GM12873 (cell line): Measurements from ENCODE around the gene PAM.

Source experiments
- TF ChIP-seq, protein P1 (sequence below): IDR thresholded peaks from 2 replicates; pipeline ENCODE4 v1.5.1; 2012; ENCODE audit warnings: low read depth, mild to moderate bottlenecking, moderate library complexity, low read length, control low read depth; ENCODE audit not compliant: insufficient read depth; ENCODE audit errors: missing control alignments

Gene PAM

DNA sequence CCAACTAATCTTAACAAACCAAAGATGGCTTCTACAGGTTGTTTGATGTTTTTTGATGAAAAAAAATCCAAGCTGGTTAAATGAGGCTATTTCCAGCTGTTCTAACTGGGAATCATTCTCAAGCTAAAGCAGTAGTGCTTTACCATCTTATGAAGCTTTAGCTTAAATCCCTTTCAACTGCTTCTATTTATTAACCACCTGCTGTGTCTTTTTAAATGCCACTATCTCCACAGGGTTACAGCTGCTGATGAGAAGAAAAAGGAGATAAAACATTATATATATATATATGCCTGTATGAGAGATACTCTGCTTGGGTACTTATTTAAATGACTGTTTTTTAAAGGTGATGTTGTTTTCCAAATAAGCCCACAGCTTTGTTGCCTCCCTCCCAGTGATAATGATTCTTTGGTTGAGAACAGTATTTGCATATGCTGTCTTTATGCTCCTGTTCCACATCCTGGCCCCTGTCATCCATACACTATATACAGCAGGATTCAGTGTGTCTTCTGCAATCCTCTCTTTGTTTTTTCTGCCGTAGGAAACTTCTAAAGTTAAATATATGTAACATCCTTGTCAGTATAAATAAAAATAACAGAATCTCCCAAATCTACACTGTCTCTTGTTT lies 164.0 kb downstream of the PAM start:
- TF ChIP-seq, protein P1, sequence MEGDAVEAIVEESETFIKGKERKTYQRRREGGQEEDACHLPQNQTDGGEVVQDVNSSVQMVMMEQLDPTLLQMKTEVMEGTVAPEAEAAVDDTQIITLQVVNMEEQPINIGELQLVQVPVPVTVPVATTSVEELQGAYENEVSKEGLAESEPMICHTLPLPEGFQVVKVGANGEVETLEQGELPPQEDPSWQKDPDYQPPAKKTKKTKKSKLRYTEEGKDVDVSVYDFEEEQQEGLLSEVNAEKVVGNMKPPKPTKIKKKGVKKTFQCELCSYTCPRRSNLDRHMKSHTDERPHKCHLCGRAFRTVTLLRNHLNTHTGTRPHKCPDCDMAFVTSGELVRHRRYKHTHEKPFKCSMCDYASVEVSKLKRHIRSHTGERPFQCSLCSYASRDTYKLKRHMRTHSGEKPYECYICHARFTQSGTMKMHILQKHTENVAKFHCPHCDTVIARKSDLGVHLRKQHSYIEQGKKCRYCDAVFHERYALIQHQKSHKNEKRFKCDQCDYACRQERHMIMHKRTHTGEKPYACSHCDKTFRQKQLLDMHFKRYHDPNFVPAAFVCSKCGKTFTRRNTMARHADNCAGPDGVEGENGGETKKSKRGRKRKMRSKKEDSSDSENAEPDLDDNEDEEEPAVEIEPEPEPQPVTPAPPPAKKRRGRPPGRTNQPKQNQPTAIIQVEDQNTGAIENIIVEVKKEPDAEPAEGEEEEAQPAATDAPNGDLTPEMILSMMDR: no peak

DNA sequence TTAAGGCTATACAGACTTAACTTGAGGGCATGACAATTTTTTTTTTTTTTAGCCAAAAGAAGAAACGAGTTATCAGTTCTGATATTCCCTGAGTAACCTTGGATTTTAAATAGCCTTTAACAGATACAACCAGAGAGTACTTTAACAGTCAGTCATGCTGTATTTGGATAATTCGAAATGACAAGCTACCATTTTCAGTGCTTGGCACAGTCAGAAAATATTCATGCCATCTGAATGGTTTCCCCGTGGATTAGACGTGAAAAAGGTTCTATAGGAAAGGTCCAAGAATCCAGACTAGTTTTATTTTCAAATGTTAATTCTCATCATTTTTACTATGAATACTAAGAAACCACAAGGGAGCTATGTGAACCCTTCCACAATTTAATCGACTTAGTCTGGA lies 165.7 kb downstream of the PAM start:
- TF ChIP-seq, protein P1: no peak

DNA sequence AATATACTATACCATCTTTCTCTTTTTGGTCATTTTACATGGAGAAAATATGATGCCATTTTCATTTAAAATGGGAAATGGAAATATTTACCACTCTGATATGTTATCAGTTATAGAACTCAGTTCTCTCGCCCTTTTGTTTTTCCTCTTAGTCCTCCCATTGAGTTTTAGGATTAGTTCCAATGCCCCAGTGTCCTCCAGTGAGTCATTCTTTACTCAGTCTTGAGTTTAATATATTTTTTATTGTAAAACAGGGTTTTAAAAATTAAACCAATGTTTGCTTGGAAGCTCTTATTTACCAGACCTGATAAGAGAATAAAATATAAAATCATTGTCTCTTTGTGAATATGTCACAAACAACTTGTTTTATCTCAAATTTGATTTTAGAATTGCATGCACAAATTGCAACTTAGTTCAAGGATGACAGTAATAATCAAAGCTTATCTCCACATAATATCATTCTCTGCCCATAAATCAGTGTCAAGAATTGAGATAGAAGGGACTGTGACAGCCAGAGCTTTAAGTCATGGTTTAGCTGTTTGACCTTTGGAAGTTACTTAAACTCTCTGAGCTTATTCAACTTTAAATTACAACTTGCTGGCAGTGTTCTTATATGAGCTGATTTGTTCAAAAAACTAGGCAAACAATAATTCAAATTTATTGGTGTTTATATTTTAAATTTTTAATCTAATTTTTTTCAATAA lies 166.4 kb downstream of the PAM start:
- TF ChIP-seq, protein P1: no peak

DNA sequence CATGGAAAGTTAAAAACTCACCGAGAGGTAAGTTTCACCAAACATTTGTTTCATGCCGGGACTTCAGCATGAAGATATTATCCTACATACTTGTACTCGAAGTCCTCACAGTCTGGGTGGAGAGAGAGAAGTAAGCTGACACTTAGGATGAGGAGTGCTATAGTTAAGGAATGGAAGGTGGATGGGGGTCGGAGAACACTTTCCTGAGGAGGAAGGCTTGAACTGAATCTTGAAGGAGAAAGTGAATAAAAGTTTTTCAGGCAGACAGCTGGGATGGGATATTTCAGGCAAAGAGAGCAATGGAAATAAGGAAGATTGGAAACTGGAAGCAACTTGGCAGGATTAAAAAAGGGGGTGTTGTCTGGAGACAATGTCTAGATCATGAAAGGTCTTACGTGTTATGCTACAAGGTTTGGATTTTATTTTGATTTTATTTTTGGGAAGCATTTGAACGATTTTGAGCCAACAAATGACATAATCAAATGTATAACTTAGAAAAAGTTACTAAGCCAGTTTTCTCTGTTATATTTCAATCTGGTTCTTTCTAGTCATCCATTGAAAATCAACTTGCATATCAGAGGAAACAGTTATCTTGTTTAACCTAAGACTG lies 167.1 kb downstream of the PAM start:
- TF ChIP-seq, protein P1: no peak

DNA sequence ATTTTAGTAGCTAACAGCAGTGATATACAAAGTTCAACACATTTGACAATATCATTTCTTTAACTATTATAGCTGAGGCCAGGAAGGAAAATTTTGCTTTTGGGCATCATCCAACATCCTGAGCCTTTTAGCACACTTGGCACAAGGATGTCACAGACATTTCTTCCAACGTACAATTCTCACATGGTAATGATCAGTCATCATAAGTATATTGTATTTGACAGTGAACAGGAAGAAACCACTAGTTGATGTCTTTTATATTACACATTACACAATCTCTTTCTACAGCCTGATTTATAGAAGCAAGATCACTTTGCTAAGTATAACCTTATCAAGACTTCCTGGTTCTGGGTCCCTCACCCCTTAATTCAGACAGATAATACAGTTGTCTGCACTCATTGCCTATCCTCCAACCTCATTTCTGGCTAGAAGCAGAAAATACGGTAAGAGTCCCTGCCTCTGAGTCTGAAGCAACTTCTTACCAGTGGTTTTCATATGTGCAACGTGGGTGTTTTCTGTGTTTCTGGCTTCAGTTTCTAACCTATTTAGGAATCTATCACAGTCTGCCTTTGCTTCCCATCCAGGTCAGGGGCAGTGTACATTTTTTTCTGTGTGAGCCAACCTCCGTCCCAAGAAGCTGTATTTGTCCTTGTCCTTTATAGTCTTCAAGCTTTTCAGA lies 167.8 kb downstream of the PAM start:
- TF ChIP-seq, protein P1: no peak

DNA sequence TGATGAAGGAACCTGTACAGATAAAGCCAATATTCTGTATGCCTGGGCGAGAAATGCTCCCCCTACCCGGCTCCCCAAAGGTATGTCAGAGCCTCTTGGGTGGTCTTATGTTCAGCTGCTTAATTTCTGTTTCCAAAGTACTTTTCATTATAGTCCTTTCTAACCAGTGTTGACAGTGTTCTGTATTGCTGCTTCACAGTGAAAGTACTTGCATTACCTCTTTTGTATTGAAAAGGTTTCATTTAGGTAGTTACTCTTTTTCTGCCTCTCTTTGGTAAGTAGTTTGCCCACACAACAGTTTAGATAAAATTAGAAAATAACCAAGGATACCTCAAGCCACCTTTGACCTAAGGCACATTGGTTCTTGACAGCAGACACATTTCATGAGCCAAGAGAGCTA lies 169.9 kb downstream of the PAM start:
- TF ChIP-seq, protein P1: no peak

DNA sequence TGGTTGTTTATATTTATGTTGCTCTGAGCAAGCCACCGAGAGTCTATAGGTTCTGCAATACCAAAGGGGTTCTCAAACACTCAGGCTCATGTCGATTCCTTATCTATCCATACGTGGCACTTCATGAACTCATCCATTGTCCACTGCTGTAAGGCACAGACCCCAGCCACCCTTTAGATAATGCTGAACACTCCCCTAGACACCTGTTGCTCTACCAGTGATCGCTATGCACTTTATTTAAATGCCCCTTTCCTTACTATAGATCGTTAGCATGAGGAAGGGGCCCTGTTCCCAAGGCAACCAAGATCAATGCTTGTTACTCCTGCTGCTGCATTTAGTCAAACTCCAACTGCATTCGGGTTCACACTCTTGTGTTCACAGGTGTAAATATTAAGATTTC lies 171.9 kb downstream of the PAM start:
- TF ChIP-seq, protein P1: no peak
